ENCODE data around the gene FBXL2. TPM values are rescaled to one million over a fixed set of nuclear protein-coding genes. Genes with fewer than 3 reads are reported as not detected.
"Not testable (repeated sequence)": the region's sequence is repeated elsewhere in the genome, so short reads cannot be mapped to it uniquely, and the experiment has no call there.

The FBXL2 gene
- total RNA-seq, 3 donors from 2014 or later (not counting 1 experiment from before 2014, with no cell fraction given), result not detected

DNA sequence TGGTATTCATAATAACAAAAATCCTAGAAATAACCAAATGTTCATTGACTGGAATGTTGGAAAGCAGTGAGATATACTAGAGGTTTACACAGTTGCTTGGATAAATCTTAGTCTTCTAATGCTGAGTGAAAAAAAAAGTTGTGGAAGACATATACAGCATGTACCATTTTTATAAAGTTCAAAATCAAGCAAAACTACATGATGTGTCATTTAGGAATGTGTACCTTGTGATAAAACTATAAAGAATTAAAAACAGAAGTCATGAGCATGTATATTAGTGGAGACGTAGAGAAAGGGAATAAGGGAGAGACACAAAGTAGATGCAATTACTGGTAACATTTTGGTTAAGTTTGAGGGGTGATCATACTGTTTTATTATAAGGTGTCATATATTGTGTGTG, 45.2 kb downstream of the FBXL2 start:
- Mint-ChIP-seq H3K9me3 (no peaks in the 10 kb centered on the region), H3K36me3 (no peaks in the 10 kb centered on the region), H3K27me3 (ENCODE audit: low read depth in 2 of 2) (peaks cover 8 to 13% of the 10 kb centered on the region in 2 donors), H3K4me1 (peaks cover 0 to 6% of the 10 kb centered on the region in 2 donors), H3K27ac (no peak overlapping the region), H3K4me3 (no peak overlapping the region)
- WGBS (ENCODE audit: insufficient coverage), result 87% methylated on average over 1 of the region's 1 CpG
- H3K27me3 ChIP-seq (ENCODE audit: control insufficient read depth, insufficient read depth, low read length), result no peaks in the 10 kb centered on the region
- ATAC-seq (no peak), DNase-seq (no peak)
- no peaks in the 10 kb centered on the region for H3K36me3 ChIP-seq (ENCODE audit: control insufficient read depth, insufficient read depth, low read length)
- no peaks in the 10 kb centered on the region for H3K4me1 ChIP-seq (ENCODE audit: control insufficient read depth, insufficient read depth, low read length)
- TF ChIP-seq, protein P1, sequence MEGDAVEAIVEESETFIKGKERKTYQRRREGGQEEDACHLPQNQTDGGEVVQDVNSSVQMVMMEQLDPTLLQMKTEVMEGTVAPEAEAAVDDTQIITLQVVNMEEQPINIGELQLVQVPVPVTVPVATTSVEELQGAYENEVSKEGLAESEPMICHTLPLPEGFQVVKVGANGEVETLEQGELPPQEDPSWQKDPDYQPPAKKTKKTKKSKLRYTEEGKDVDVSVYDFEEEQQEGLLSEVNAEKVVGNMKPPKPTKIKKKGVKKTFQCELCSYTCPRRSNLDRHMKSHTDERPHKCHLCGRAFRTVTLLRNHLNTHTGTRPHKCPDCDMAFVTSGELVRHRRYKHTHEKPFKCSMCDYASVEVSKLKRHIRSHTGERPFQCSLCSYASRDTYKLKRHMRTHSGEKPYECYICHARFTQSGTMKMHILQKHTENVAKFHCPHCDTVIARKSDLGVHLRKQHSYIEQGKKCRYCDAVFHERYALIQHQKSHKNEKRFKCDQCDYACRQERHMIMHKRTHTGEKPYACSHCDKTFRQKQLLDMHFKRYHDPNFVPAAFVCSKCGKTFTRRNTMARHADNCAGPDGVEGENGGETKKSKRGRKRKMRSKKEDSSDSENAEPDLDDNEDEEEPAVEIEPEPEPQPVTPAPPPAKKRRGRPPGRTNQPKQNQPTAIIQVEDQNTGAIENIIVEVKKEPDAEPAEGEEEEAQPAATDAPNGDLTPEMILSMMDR (IDR thresholded peaks at IDR 0.05), result no peak
- no peak overlapping the region for H3K27ac ChIP-seq (ENCODE audit: low read length)
- H3K4me3 ChIP-seq (ENCODE audit: low read length), result no peak overlapping the region
- H3K9me3 ChIP-seq (ENCODE audit: control insufficient read depth, insufficient read depth, low read length), result no peaks in the 10 kb centered on the region
- intact Hi-C loops (cut with micrococcal nuclease), result no loop called here

DNA sequence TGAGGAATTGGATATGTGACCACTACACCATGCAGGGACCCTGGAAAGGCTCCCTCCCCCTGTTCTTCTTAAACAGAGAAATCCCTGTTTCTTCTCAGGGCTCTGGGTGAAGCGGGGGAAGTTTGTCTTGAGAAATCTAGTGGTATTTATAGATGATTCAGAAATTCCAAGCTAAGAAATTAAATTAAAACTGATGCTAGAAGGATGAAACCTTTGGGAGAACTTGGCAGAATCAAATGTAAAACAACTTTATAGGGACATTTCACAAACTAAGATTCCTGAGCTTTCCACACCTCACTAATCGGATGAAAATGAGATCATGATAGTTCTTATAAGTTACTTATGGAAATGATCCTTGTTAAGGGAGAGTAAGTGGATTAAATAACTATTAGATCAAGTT, 54.2 kb downstream of the FBXL2 start:
- no peak overlapping the region for H3K4me3 ChIP-seq (ENCODE audit: low read length)
- no CpG with 5 or more reads among the region's 2 CpGs for WGBS (ENCODE audit: insufficient coverage)
- no peaks in the 10 kb centered on the region for H3K9me3 ChIP-seq (ENCODE audit: control insufficient read depth, insufficient read depth, low read length)
- ATAC-seq, result no peak
- Mint-ChIP-seq H3K27me3 (ENCODE audit: low read depth in 2 of 2) (peaks cover 6 to 12% of the 10 kb centered on the region in 2 donors), H3K36me3 (peaks cover 12% of the 10 kb centered on the region), H3K4me3 (no peak overlapping the region), H3K4me1 (no peaks in the 10 kb centered on the region), H3K9me3 (peaks cover 5 to 10% of the 10 kb centered on the region in 2 donors), H3K27ac (no peak overlapping the region)
- TF ChIP-seq, protein P1 (IDR thresholded peaks at IDR 0.05), result no peak
- H3K27me3 ChIP-seq (ENCODE audit: control insufficient read depth, insufficient read depth, low read length), result peaks cover 2% of the 10 kb centered on the region
- DNase-seq, result no peak
- H3K4me1 ChIP-seq (ENCODE audit: control insufficient read depth, insufficient read depth, low read length), result no peaks in the 10 kb centered on the region
- H3K27ac ChIP-seq (ENCODE audit: low read length), result no peak overlapping the region
- H3K36me3 ChIP-seq (ENCODE audit: control insufficient read depth, insufficient read depth, low read length), result no peaks in the 10 kb centered on the region
- intact Hi-C loops (cut with micrococcal nuclease), result no loop called here

DNA sequence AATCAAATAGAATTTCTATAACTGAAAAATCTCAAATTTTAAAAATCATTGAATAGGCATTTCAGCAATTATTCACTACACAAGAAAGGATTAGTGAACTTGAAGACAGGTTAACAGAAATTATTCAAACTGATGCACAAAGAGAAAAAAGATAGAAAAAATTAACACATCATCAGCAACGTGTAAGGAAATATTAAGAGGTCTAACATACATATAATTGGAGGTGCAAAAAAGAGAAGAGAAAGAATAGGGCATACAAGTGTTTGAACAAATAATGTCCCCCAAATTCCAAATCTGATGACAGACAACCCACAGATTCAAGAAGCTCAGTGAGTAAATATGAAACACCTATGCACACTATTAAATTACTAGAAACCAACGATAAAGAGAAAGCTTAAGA, 57.1 kb downstream of the FBXL2 start:
- no peak overlapping the region for H3K27ac ChIP-seq (ENCODE audit: low read length)
- H3K27me3 ChIP-seq (ENCODE audit: control insufficient read depth, insufficient read depth, low read length), result no peaks in the 10 kb centered on the region
- TF ChIP-seq, protein P1 (IDR thresholded peaks at IDR 0.05), result no peak
- H3K4me1 Mint-ChIP-seq, result no peaks in the 10 kb centered on the region
- peaks cover 12% of the 10 kb centered on the region for H3K36me3 Mint-ChIP-seq
- WGBS (ENCODE audit: insufficient coverage), result 86% methylated on average over 1 of the region's 2 CpGs
- no peaks in the 10 kb centered on the region for H3K4me1 ChIP-seq (ENCODE audit: control insufficient read depth, insufficient read depth, low read length)
- H3K27ac Mint-ChIP-seq, result no peak overlapping the region
- intact Hi-C loops (cut with micrococcal nuclease), result no loop called here
- no peaks in the 10 kb centered on the region for H3K36me3 ChIP-seq (ENCODE audit: control insufficient read depth, insufficient read depth, low read length)
- no peaks in the 10 kb centered on the region for H3K9me3 ChIP-seq (ENCODE audit: control insufficient read depth, insufficient read depth, low read length)
- ATAC-seq (no peak), DNase-seq (no peak)
- no peak overlapping the region for H3K4me3 ChIP-seq (ENCODE audit: low read length)
- peaks cover 0 to 3% of the 10 kb centered on the region in 2 donors for H3K27me3 Mint-ChIP-seq (ENCODE audit: low read depth in 2 of 2)
- H3K9me3 Mint-ChIP-seq, result peaks cover 5 to 8% of the 10 kb centered on the region in 2 donors
- H3K4me3 Mint-ChIP-seq, result no peak overlapping the region

DNA sequence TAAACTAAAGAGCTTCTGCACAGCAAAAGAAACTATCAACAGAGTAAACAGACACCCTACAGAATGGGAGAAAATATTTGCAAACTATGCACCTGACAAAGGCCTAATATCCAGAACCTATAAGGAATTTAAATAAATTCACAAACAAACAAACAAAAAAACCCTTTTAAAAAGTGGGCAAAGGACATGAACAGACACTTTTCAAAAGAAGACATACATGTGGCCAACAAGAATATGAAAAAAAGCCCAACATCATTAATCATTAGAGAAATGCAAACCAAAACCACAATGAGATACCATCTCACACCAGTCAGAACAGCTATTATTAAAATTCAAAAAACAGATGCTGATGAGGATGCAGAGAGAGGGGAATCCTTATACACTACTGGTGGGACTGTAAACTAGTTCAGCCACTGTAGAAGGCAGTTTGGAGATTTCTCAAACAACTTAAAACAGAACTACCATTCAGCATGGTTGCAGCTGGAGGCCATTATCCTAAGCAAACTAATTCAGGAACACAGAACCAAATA, 61.8 kb downstream of the FBXL2 start:
- H3K4me3 Mint-ChIP-seq; H3K4me1 Mint-ChIP-seq; H3K9me3 ChIP-seq (ENCODE audit: control insufficient read depth, insufficient read depth, low read length); ATAC-seq; H3K36me3 ChIP-seq (ENCODE audit: control insufficient read depth, insufficient read depth, low read length); H3K27me3 ChIP-seq (ENCODE audit: control insufficient read depth, insufficient read depth, low read length); H3K27ac Mint-ChIP-seq; H3K9me3 Mint-ChIP-seq; H3K4me3 ChIP-seq (ENCODE audit: low read length); intact Hi-C loops (cut with micrococcal nuclease); H3K27me3 Mint-ChIP-seq (ENCODE audit: low read depth in 2 of 2); H3K27ac ChIP-seq (ENCODE audit: low read length); DNase-seq; H3K4me1 ChIP-seq (ENCODE audit: control insufficient read depth, insufficient read depth, low read length): not testable (repeated sequence)
- peaks cover 15% of the 10 kb centered on the region for H3K36me3 Mint-ChIP-seq
